ENCODE results near the gene DDX41.
A peak's percentile ranks its signal among the peaks of the same experiment; 100 is the strongest.

Gene DDX41

GRCh38 chr5:177552839-177553455 is 36.2 kb upstream of the DDX41 start:
- Histone ChIP-seq H3K9ac (ENCODE audit: low read length) (peak overlapping the region; percentile 98), H2AFZ (ENCODE audit: low read length) (no peak overlapping the region), H3K4me2 (ENCODE audit: low read length) (peak overlapping the region; percentile 99), H3K9me2 (ENCODE audit: low read depth, low read length) (no peaks in the 10 kb centered on the region), H4K20me1 (ENCODE audit: insufficient read depth, low read length) (no peaks in the 10 kb centered on the region), H3K27ac (ENCODE audit: low read depth, low read length, poor library complexity, severe bottlenecking) (no peak overlapping the region), H3K4me1 (ENCODE audit: insufficient read depth, low read length, severe bottlenecking) (peaks cover 26% of the 10 kb centered on the region), H3K9me3 (ENCODE audit: low read length) (no peaks in the 10 kb centered on the region), H3K79me2 (ENCODE audit: insufficient read depth, low read length) (peaks cover 45% of the 10 kb centered on the region), H3K4me3 (ENCODE audit: low read depth, low read length, poor library complexity, severe bottlenecking) (peak overlapping the region; percentile 100), H3K36me3 (ENCODE audit: insufficient read depth, low read length) (peaks cover 27% of the 10 kb centered on the region; the same call in 1 of the 2 replicates), H3K27me3 (ENCODE audit: insufficient read depth, low read length) (no peaks in the 10 kb centered on the region), H3F3A (ENCODE audit: insufficient read depth, low read length) (no peaks in the 10 kb centered on the region)
- TF ChIP-seq EZH2 (IDR thresholded peaks at IDR 0.05; ENCODE audit: borderline replicate concordance, low read length) (no peak), CTCF (IDR thresholded peaks at IDR 0.05; ENCODE audit: low read length) (no peak)

- no peak overlapping the region for H3K4me3 ChIP-seq (ENCODE audit: low read depth, low read length, poor library complexity, severe bottlenecking)
- H2AFZ ChIP-seq (ENCODE audit: low read length), result no peak overlapping the region
- H4K20me1 ChIP-seq (ENCODE audit: insufficient read depth, low read length), result no peaks in the 10 kb centered on the region
- TF ChIP-seq EZH2 (IDR thresholded peaks at IDR 0.05; ENCODE audit: borderline replicate concordance, low read length) (no peak), CTCF (IDR thresholded peaks at IDR 0.05; ENCODE audit: low read length) (no peak)
- peaks cover 21% of the 10 kb centered on the region for H3K4me1 ChIP-seq (ENCODE audit: insufficient read depth, low read length, severe bottlenecking)
- no peak overlapping the region for H3K4me2 ChIP-seq (ENCODE audit: low read length)
- H3K9me2 ChIP-seq (ENCODE audit: low read depth, low read length), result no peaks in the 10 kb centered on the region
- no peaks in the 10 kb centered on the region for H3K27me3 ChIP-seq (ENCODE audit: insufficient read depth, low read length)
- no peaks in the 10 kb centered on the region for H3F3A ChIP-seq (ENCODE audit: insufficient read depth, low read length)
- H3K27ac ChIP-seq (ENCODE audit: low read depth, low read length, poor library complexity, severe bottlenecking), result no peak overlapping the region
- no peak overlapping the region for H3K9ac ChIP-seq (ENCODE audit: low read length)
- H3K79me2 ChIP-seq (ENCODE audit: insufficient read depth, low read length), result peaks cover 55% of the 10 kb centered on the region
- peaks cover 37% of the 10 kb centered on the region; the same call in 1 of the 2 replicates for H3K36me3 ChIP-seq (ENCODE audit: insufficient read depth, low read length)
- H3K9me3 ChIP-seq (ENCODE audit: low read length), result no peaks in the 10 kb centered on the region
These were observed 33.4 kb upstream of the DDX41 start for GRCh38 chr5:177550122-177550521.

- H3K79me2 ChIP-seq (ENCODE audit: insufficient read depth, low read length), result peaks cover 62% of the 10 kb centered on the region
- H3F3A ChIP-seq (ENCODE audit: insufficient read depth, low read length), result no peaks in the 10 kb centered on the region
- H3K36me3 ChIP-seq (ENCODE audit: insufficient read depth, low read length), result peaks cover 38% of the 10 kb centered on the region; the same call in 1 of the 2 replicates
- H3K4me1 ChIP-seq (ENCODE audit: insufficient read depth, low read length, severe bottlenecking), result peaks cover 15% of the 10 kb centered on the region
- H3K4me3 ChIP-seq (ENCODE audit: low read depth, low read length, poor library complexity, severe bottlenecking), result no peak overlapping the region
- no peaks in the 10 kb centered on the region for H3K9me2 ChIP-seq (ENCODE audit: low read depth, low read length)
- H3K9ac ChIP-seq (ENCODE audit: low read length), result no peak overlapping the region
- H3K27ac ChIP-seq (ENCODE audit: low read depth, low read length, poor library complexity, severe bottlenecking), result no peak overlapping the region
- no peaks in the 10 kb centered on the region for H3K9me3 ChIP-seq (ENCODE audit: low read length)
- no peaks in the 10 kb centered on the region for H4K20me1 ChIP-seq (ENCODE audit: insufficient read depth, low read length)
- no peak for TF ChIP-seq EZH2 (IDR thresholded peaks at IDR 0.05; ENCODE audit: borderline replicate concordance, low read length)
- H3K4me2 ChIP-seq (ENCODE audit: low read length), result no peak overlapping the region
- no peak overlapping the region for H2AFZ ChIP-seq (ENCODE audit: low read length)
- no peaks in the 10 kb centered on the region for H3K27me3 ChIP-seq (ENCODE audit: insufficient read depth, low read length)
These were observed 31.7 kb upstream of the DDX41 start for GRCh38 chr5:177548495-177548894.

GRCh38 chr5:177547736-177548135 is 31.0 kb upstream of the DDX41 start:
- Histone ChIP-seq H3K27me3 (ENCODE audit: insufficient read depth, low read length) (no peaks in the 10 kb centered on the region), H3K4me3 (ENCODE audit: low read depth, low read length, poor library complexity, severe bottlenecking) (no peak overlapping the region), H3K79me2 (ENCODE audit: insufficient read depth, low read length) (peaks cover 60% of the 10 kb centered on the region), H3K4me2 (ENCODE audit: low read length) (no peak overlapping the region), H4K20me1 (ENCODE audit: insufficient read depth, low read length) (no peaks in the 10 kb centered on the region), H3K9ac (ENCODE audit: low read length) (no peak overlapping the region), H3K27ac (ENCODE audit: low read depth, low read length, poor library complexity, severe bottlenecking) (no peak overlapping the region), H3K9me2 (ENCODE audit: low read depth, low read length) (no peaks in the 10 kb centered on the region), H3K4me1 (ENCODE audit: insufficient read depth, low read length, severe bottlenecking) (peaks cover 7% of the 10 kb centered on the region), H2AFZ (ENCODE audit: low read length) (no peak overlapping the region), H3F3A (ENCODE audit: insufficient read depth, low read length) (no peaks in the 10 kb centered on the region), H3K9me3 (ENCODE audit: low read length) (no peaks in the 10 kb centered on the region), H3K36me3 (ENCODE audit: insufficient read depth, low read length) (peaks cover 42% of the 10 kb centered on the region; the same call in 1 of the 2 replicates)
- no peak for TF ChIP-seq EZH2 (IDR thresholded peaks at IDR 0.05; ENCODE audit: borderline replicate concordance, low read length)

Data from OCI-LY1 (cell line).